Lower leg skin (tissue), 3 donors: ENCODE data around the gene MAD1L1.

ENCODE experiments used
- CTCF ChIP-seq, 3 donors: fragments of 450-650 bp; IDR thresholded peaks; one replicate each; pipeline ENCODE4 v1.5.1; 2016; ENCODE audit warnings: antibody characterized with exemption in 3 of 3, mild to moderate bottlenecking in 3 of 3, moderate library complexity in 2 of 3
- POLR2A ChIP-seq, 2 donors: fragments of 450-650 bp; IDR thresholded peaks; one replicate each; pipeline ENCODE4 v1.6.1; 2016 to 2017; ENCODE audit warnings: antibody characterized with exemption in 2 of 2, mild to moderate bottlenecking in 1 of 2, moderate library complexity in 1 of 2

- no peak for TF ChIP-seq CTCF (IDR thresholded peaks at IDR 0.05)
- no peak for TF ChIP-seq POLR2A (IDR thresholded peaks at IDR 0.05)
Measured at GRCh38 chr7:2117646-2118045, 115.1 kb downstream of the MAD1L1 start.
